ENCODE measurements around the gene PDZD8.

Gene PDZD8

GRCh38 chr10:117350909-117351308 lies 24.3 kb downstream of the PDZD8 start:
- no peak for DNase-seq (ENCODE audit: low read depth)
- TF ChIP-seq CTCF (IDR thresholded peaks at IDR 0.05; ENCODE audit: low read depth, low read length, missing control alignments), result no peak
- no peak overlapping the region for H3K4me3 ChIP-seq (ENCODE audit: low read depth, low read length)

- H3K4me3 ChIP-seq (ENCODE audit: low read depth, low read length), result no peak overlapping the region
- DNase-seq (ENCODE audit: low read depth), result no peak
- no peak for TF ChIP-seq CTCF (IDR thresholded peaks at IDR 0.05; ENCODE audit: low read depth, low read length, missing control alignments)
Observed at GRCh38 chr10:117348236-117348635, 27.0 kb downstream of the PDZD8 start.

GRCh38 chr10:117346574-117346973 lies 28.7 kb downstream of the PDZD8 start:
- no peak overlapping the region for H3K4me3 ChIP-seq (ENCODE audit: low read depth, low read length)
- DNase-seq (ENCODE audit: low read depth), result no peak
- no peak for TF ChIP-seq CTCF (IDR thresholded peaks at IDR 0.05; ENCODE audit: low read depth, low read length, missing control alignments)

GRCh38 chr10:117345143-117345542 lies 30.1 kb downstream of the PDZD8 start:
- H3K4me3 ChIP-seq (ENCODE audit: low read depth, low read length), result no peak overlapping the region

GRCh38 chr10:117342641-117343040 lies 32.6 kb downstream of the PDZD8 start:
- H3K4me3 ChIP-seq (ENCODE audit: low read depth, low read length), result no peak overlapping the region
- DNase-seq (ENCODE audit: low read depth), result no peak
- no peak for TF ChIP-seq CTCF (IDR thresholded peaks at IDR 0.05; ENCODE audit: low read depth, low read length, missing control alignments)

More at GRCh38 chr10:117345143-117345542, 30.1 kb downstream of the PDZD8 start:
- DNase-seq (ENCODE audit: low read depth), result no peak
- TF ChIP-seq CTCF (IDR thresholded peaks at IDR 0.05; ENCODE audit: low read depth, low read length, missing control alignments), result no peak

- H3K4me3 ChIP-seq (ENCODE audit: low read depth, low read length), result no peak overlapping the region
- DNase-seq (ENCODE audit: low read depth), result no peak
- no peak for TF ChIP-seq CTCF (IDR thresholded peaks at IDR 0.05; ENCODE audit: low read depth, low read length, missing control alignments)
Observed at GRCh38 chr10:117341061-117341460, 34.2 kb downstream of the PDZD8 start.

GRCh38 chr10:117339979-117340378 lies 35.3 kb downstream of the PDZD8 start:
- no peak for DNase-seq (ENCODE audit: low read depth)
- no peak overlapping the region for H3K4me3 ChIP-seq (ENCODE audit: low read depth, low read length)
- TF ChIP-seq CTCF (IDR thresholded peaks at IDR 0.05; ENCODE audit: low read depth, low read length, missing control alignments), result no peak
